NCI-H1694 treated with DMSO at 0.1 percent for 48 hours (cell line): ENCODE data around the gene MITD1.
"Not testable (repeated sequence)": the region's sequence is repeated elsewhere in the genome, so short reads cannot be mapped to it uniquely, and the experiment has no call there.

Source experiments
- DNase-seq: peaks from one replicate; lab custom pipeline; 2025; lab: John Stamatoyannopoulos, UW

MITD1 gene

DNA sequence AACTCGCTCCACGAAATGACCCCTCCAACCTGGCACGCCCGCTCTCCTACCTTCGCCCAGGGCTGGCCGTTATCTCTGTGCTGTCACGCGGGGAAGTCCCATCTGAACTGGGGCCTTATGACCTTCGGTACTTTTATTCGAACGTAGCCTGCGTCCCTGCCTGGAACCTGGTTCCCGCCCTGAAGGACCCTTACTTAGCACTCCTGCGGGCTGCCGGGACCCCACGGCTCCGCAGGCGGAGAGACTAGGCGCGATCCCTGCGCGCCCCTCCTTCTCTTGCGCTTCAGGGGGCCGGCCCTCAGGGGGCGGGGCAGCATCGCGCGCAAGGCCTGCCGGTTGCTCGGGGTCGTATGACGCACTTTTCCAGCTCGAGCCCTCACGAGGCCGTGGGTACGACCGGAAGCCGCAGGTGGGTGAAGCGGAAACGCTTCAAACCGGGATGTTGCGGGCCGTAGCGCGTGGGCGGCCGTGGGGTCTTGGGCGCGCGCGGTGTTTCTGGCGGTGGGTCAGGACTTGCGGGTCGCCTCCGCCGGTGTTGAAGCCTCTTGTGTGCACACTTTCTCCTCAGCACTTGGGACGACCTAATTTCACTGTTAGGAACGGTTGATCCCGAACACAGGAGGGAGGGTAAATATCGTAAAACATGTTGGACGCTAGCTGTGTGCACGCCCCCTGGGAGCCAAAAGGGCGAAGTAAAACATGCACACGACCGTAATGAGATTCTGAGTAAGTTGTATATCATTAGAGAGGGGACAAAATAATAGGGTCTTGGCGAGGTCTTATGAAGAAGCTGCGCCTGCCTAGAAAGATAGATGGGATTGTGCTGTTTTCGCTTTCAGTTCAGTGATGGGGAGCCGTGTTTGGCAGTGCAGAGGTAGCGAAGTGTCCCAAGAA lies 26.0 kb downstream of the MITD1 start, which contains the start of the genes LIPT1 and TSGA10:
TSS of gene LIPT1 (plus strand) at position 325 of the 894 bp plus-strand sequence. CDS start 6,991 bp downstream, outside the sequence.
TSS of gene TSGA10 (minus strand) at position 300 of the 894 bp plus-strand sequence. CDS start 45,503 bp downstream, outside the sequence.
- DNase-seq = peak; percentile 85

DNA sequence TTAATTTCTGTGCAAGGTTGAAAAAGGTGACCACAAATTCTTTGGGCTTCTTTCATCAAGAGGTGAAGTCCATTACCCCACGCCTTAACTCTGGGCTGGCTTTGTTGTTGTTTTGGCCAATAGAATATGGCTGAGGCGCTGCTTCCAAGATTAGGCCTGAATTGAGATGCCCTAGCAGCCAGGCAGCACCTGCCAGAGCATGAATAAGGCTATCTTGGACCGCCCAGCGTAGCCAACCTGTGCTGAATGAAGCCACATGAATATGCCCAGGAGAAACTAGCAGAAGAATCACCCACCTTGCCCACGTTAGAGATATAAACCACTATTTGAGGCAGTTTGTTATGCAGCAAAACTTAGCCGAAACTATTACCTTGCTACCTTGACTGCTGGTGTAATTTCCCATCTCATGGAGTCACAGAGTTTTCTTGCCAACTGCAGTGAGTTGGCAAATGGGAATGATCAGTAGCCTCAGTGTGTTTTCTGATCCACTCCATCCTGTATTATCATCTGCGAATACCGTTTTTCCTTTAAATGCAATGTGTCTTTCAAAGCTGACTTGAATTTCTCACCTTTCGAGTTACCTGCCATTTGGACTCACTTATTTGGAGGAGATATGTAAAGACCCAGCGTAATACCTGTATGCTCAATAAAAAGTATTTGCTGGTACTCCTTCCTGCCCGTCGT lies 26.8 kb downstream of the MITD1 start:
- no peak for DNase-seq

DNA sequence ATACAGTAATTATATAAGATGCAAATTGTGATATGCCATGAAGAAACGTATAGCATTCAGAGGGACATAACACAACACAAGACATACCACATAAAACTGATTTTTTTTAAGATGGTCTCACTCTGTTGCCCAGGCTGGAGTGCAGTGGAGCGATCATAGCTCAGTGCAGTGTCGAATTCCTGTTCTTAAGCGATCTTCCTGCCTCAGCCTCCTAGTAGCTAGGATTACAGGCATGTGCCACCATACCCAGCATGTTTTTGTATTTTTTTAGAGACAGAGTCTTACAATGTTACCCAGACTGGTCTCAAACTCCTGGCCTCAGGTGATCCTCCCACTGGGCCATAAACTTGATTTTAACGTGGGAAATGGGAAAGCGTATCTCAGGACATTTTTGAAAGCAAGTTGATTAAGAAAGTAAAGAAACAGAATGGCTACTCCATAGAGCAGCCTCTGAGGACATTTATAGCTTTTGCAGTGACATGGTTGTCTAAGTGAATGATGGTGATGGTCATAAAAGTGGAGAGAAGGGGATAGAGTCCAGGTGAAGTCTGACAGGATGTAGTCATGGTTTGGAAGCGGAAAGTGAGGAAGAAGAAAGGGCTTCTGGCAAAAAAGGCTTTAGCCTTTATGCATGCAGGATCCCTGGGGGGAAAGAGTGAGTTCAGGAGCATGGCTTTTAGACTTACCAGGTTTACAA lies 28.5 kb downstream of the MITD1 start:
- DNase-seq = no peak

DNA sequence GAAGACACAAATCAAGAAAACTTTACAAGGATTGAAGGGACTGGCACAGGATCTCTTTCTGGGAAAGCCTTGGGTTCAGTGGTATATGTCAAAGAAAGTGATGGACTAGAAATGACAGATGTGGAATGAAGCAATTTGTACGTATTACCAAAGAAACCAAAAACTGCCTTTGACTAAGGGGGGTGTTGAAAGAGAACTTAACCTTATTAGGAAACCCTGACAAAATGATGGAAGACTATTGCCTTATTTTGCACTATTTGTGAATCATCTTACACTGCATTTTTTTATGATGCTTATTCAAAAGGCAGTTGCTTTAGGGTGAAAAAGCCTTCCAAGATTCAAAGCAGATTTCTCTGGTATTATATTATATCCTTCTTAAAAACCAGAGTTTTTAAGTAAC lies 30.2 kb downstream of the MITD1 start:
- DNase-seq = no peak

DNA sequence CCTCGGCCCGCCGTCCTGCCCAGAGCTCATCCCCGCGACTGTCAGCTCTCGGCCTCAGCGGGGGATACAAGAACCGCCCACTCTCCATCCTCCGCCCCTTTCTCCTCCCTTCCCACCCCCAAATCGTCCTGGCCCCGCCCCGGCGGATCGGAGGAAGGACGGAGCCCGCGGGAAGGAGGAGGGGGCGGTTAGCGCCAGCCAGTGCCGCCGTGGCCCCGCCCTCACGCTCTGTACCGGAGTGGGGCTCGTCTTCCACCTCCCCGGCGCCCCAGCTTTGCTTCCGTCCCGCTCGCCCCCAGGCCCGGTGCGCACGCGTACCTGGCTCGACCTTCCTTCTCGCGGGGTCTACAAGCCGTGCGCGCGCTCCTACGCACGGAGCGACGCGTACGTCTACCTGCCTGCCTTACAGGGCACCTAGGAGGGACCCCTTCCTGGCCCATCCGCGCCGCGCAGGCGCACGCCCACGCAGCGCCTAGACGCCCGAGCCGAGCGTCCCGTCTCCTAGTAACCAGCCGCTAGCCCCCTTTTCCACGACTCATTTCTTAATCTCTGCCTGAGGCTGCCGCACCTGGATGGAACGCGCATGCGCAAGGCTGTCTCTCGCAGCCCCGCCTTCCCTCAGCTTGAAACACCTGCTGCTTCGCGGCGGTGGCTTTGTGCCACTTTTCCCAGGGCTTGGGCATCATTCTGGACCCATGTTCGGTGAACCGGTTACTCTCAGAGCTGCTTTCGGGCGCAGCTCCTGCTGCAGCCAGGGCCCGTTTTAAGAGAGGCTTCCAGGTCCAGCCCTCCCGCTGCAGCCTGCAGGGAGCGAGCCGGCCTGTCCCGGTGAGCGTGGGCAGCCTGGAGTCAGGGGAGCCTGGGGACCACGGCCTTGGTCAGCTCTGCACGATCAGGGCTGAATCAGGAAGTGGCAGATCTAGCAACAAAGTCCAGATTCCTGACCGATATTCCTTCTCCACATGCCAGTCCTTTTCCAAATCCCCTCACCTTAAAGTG lies 39.4 kb downstream of the MITD1 start, which contains the start of gene C2orf15:
TSS of gene C2orf15 (plus strand) at position 598 of the 999 bp plus-strand sequence. CDS start 8,852 bp downstream, outside the sequence.
- DNase-seq = peak; percentile 89

DNA sequence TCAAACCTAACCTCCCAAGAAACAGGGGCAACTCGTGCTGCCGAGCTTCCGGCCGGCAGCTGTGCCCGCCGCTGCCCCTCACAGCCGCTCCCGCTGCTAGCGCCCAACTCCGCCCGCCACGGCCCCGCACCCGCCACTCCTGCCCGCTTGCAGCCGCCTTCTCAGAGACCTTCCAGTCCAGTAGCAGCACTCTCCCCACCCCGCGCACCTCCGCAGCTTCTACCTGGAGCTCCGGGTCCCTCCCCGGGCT lies 40.1 kb downstream of the MITD1 start:
- no peak for DNase-seq

DNA sequence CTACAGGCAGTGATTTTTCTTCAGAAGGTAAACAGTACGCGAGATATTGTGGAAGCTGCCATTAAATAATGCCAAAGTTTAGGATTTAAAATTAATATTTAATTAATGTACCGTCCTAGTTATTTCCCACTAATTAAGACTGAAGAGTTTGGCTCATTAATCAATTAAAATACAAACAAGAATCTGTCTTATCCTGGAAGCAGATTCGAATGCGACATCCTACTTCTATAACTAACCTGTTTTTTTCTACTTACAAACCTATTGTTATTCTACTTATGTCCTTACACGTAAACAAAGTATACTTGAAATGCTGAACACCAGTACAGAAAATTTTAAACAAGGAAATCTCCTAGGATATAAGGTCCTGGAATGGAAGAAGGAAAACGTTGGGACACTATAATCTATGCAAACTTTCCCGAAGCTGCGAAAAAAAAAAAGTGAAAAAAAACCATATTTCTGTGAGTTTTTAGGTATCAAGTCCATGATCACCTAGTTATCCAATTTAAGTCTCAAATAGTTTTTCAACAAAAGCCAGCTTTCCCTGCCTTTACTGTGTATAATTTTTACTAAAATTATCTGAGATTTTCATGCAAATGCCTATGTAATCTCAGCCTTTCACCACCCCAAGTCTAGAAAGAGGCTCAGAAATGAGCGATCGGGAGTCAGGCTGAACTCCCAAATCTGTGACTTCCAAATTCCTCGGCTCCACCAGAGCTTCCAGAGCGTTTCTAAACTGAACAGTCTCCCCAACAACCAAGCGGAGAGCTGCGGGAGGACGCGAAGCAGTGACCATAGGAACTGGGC lies 40.6 kb downstream of the MITD1 start:
- DNase-seq = no peak

DNA sequence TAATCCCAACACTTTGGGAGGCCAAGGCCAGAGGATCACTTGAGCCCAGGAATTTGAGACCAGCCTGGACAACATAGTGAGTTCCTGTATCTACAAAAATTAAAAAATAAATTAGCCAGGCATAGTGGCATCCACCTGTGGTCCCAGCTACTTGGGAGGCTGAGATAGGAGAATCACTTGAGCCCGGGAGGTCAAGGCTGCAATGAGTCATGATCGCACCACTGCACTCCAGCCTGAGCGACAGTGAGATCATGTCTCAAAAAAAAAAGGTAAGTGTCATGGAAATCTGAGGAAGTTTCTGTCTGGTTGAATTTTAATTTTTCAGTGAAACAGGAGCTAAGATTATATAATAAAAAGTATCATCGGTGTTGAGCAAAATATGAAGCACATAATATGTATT lies 41.9 kb downstream of the MITD1 start:
- DNase-seq = no peak

DNA sequence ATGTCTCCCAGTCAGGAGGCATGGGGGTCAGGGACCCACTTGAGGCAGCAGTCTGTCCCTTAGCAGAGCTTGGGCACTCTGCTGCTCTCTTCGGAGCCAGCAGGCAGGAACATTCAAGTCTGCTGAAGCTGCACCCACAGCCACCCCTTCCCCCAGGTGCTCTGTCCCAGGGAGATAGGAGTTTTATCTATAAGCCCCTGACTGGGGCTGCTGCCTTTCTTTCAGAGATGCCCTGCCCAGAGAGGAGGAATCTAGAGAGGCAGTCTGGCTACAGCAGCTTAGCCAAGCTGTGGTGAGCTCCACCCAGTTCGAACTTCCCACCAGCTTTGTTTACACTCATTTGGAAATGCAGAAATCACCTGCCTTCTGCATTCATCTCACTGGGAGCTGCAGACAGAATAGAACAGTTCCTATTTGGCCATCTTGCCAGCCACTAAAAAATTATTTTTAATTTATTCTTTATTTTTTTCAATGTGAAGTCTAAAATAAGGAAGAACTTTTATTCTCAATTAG lies 45.8 kb downstream of the MITD1 start:
- not testable (repeated sequence) for DNase-seq

DNA sequence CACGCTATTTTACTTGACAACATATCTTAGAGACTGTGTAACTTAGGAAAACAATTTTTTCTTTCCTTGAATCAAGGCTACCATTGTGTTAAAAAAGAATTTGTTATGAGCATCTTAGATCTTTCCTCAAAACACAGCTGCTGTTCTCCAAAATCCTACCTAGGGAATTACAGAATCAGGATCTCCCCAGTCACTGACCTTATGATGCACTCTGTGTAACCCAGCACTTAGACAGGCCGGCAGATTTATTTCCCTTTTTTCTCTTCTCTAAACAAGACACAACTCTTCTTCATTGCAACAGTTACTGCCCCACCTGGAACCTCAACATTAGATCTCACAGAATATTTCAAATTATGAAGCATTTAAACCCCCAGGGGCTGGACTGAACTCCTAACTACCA lies 52.9 kb downstream of the MITD1 start:
- no peak for DNase-seq
